Activated CD8-positive, alpha-beta memory T cell treated with anti-CD3 and anti-CD28 coated beads, Interleukin-2, amount 10 ng/mL, durations not matched to agents 7 days and 5 days (primary cell): ENCODE results near the gene SH3BP2. TPM values are rescaled to one million over a fixed set of nuclear protein-coding genes. Genes with fewer than 3 reads are reported as not detected.

Source experiments
- ATAC-seq: fragments of 150-1000 bp; cut with Tn5 transposase; one replicate; pipeline ENCODE4 v1.10.0; 2021; ENCODE audit warnings: moderate library complexity
- CTCF ChIA-PET: fragments of 350-600 bp; sonication (Branson Sonifier 250); formaldehyde crosslinking; loops from one replicate; lab custom pipeline; 2021; ENCODE audit warnings: antibody characterized with exemption; lab: Charles Lee
- DNase-seq: peaks from one replicate; pipeline ENCODE4 v3.0.0-alpha.2; 2020
- H3K27ac Mint-ChIP-seq: one replicate; pipeline ENCODE4 v1.8.0; 2021; ENCODE audit warnings: mild to moderate bottlenecking, mixed read lengths
- H3K27me3 Mint-ChIP-seq: one replicate; pipeline ENCODE4 v1.8.0; 2021; ENCODE audit warnings: mixed read lengths
- H3K36me3 Mint-ChIP-seq: one replicate; pipeline ENCODE4 v1.8.0; 2021; ENCODE audit warnings: mild to moderate bottlenecking, mixed read lengths
- H3K4me1 Mint-ChIP-seq: one replicate; pipeline ENCODE4 v1.8.0; 2021; ENCODE audit warnings: mixed read lengths
- H3K4me3 Mint-ChIP-seq: one replicate; pipeline ENCODE4 v1.8.0; 2021; ENCODE audit warnings: mild to moderate bottlenecking, moderate library complexity, mixed read lengths
- H3K9me3 Mint-ChIP-seq: one replicate; pipeline ENCODE4 v1.8.0; 2022; ENCODE audit warnings: low read depth, mixed read lengths
- total RNA-seq, 2 experiments: library from RNA; stranded (reverse); gene quantifications; one replicate each; pipeline ENCODE4 v1.2.3, GENCODE V29; 2021

SH3BP2 gene
- total RNA-seq, 2 experiments from 2014 or later: 88.0 to 105 TPM

DNA sequence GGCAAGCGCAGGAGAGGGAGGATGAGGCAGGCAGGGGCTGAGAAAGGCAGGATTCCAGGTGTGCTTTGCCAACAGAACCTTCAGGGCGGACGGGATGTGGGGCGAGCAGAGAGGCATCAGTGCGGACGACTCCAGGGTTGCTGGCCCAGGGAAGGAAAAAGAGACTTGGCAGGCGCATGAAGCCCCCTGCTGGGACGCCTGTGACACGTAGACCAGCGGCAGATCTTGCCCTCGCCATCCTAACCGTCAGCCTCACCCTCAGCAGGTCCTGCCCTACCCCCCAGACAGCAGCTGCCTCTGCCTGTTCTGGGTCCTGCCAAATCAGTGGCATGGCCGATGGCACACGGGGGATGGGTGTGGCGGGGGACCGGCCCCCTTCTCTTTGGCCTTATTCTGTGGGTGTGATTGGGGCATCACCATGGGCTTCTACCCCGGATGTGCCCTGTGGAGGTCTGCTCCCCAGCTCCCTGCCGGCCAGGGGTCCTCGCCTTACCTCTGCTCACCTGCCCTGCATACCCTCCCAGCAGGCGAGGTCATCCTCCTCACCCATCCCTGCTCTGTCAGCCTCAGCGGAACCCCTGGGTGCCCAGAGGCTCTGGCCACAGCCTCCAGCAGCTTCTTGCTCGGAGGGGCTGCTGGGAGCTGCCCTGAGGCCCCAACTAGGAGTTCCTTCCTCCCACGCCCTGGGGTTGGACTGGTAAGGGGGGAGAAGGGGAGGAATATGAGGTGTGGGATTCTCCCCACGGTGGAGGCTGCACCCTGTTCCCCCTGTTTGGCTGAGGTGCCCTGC is 2.9 kb upstream of the SH3BP2 start:
- H3K4me1 Mint-ChIP-seq: peaks cover 36% of the 10 kb centered on the region
- peaks cover 2% of the 10 kb centered on the region for H3K36me3 Mint-ChIP-seq
- no peak overlapping the region for H3K4me3 Mint-ChIP-seq
- ATAC-seq (no peak), DNase-seq (no peak)
- no peak overlapping the region for H3K27ac Mint-ChIP-seq
- no peaks in the 10 kb centered on the region for H3K9me3 Mint-ChIP-seq
- CTCF ChIA-PET: no interaction called here
- no peaks in the 10 kb centered on the region for H3K27me3 Mint-ChIP-seq

DNA sequence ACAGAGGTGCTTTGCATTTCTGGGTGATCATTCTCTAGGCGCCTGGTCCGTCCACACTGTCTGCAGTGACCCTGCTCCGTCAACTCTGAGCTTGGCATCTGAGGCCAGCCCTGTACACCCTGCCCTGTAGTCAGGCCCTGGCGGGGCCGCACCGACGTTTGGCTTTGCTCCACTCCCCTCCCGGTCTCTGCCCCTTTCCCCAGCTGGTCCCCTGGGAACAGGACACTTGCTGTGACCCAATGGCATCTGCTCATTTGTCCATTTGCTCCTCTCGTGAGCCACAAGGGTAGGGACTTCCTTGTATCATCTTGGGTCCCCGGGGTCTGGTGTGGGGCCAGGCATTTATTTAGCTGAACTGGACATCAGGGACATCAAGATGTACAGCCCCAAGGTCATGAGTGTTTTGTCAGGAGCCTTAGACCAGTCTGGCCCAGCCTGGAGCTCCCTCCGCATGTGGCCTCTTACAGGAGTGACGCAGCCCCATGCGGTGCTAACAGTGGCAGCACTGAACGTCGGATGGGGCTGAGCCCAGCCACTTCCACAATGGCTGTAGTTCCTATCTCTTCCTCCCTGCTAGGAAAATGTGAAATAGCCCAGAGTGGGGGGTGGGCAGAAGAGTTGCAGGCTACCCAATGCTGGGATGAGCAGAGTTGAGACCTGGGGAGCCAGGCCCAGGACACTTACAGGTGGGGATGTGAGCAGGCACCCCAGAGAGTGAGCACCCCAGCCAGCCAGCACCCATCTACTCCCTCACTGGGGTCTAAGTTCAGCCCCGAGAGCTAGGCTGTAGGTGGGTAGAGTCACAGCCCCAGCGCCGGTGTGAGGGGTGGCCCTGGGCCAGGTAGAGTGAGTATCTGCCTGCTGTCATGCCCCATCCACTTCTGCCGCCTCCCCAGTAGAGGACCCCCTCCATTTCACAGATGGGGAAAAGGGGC is 2.0 kb upstream of the SH3BP2 start:
- no peak for ATAC-seq
- no peak overlapping the region for H3K27ac Mint-ChIP-seq

DNA sequence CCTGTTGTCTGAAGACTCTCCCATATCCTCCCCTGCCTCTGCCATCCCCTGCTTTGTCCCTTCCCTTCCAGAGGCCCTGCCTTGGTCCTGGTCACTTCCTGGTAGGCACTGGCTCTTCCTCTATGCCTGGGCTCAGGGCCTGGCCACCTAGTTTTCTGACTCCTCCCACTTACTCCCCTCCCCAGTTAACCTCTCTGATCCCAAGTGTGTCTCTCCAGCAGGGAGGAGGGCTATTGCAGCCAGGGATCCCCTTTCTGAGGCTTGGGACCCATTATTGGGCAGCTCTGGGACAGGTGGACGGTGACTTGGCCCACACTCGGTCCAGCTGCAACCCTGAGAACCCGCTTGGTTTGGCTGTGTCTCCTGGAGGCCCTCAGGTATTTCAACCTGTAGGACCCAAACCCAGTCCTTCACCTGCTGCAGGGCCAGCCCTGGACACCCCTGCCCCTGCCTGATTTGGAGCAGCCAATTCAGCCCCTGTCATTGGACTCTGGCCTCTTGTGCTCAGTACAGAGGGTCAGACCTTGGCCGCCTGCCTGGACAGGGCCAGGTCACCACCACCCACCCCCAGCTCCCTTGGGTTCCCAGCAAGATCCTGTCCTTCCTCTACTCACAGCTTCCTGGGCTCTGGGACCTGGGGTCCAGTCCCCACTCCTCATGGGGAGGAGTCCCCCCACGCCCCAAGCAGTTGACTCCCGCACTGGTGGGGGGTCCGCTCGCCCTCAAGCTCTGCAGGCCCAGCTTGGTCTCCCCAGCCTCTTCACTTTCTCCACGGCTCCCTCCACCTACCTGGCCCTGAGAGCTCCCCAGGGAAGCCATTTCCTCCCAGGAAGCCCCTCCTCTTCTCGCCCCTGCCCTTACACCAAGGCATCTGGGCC is 1.1 kb upstream of the SH3BP2 start:
- Mint-ChIP-seq H3K36me3 (no peaks in the 10 kb centered on the region), H3K9me3 (no peaks in the 10 kb centered on the region), H3K27ac (no peak overlapping the region), H3K27me3 (no peaks in the 10 kb centered on the region), H3K4me1 (peaks cover 33% of the 10 kb centered on the region), H3K4me3 (no peak overlapping the region)
- no peak for DNase-seq
- no peak for ATAC-seq
- CTCF ChIA-PET: no interaction called here

More for the DNA sequence above, 2.0 kb upstream of the SH3BP2 start:
- no peaks in the 10 kb centered on the region for H3K9me3 Mint-ChIP-seq
- H3K4me3 Mint-ChIP-seq: no peak overlapping the region
- CTCF ChIA-PET: no interaction called here
- DNase-seq: peak; percentile 41
- peaks cover 37% of the 10 kb centered on the region for H3K4me1 Mint-ChIP-seq
- no peaks in the 10 kb centered on the region for H3K36me3 Mint-ChIP-seq
- H3K27me3 Mint-ChIP-seq: no peaks in the 10 kb centered on the region

DNA sequence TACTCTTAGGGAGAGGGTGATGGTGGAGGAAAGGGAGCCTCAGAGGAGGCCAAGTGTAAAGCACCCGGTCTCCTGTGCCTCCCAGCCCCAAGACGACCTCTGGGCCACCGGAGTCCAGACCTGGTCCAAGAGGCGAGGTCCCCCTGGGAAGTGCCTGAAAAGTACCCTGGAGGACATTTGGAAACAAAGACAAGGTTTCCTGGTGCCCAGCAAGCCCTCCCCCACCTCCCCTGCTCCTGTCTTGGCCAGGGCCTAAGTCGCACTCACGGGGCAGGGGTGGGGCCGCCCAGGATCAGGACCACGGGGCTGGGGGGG is 532 bp upstream of the SH3BP2 start:
- no peak overlapping the region for H3K27ac Mint-ChIP-seq
- peaks cover 31% of the 10 kb centered on the region for H3K4me1 Mint-ChIP-seq
- no peaks in the 10 kb centered on the region for H3K36me3 Mint-ChIP-seq
- ATAC-seq (no peak), DNase-seq (no peak)
- CTCF ChIA-PET: no interaction called here
- no peaks in the 10 kb centered on the region for H3K9me3 Mint-ChIP-seq
- no peak overlapping the region for H3K4me3 Mint-ChIP-seq
- no peaks in the 10 kb centered on the region for H3K27me3 Mint-ChIP-seq

DNA sequence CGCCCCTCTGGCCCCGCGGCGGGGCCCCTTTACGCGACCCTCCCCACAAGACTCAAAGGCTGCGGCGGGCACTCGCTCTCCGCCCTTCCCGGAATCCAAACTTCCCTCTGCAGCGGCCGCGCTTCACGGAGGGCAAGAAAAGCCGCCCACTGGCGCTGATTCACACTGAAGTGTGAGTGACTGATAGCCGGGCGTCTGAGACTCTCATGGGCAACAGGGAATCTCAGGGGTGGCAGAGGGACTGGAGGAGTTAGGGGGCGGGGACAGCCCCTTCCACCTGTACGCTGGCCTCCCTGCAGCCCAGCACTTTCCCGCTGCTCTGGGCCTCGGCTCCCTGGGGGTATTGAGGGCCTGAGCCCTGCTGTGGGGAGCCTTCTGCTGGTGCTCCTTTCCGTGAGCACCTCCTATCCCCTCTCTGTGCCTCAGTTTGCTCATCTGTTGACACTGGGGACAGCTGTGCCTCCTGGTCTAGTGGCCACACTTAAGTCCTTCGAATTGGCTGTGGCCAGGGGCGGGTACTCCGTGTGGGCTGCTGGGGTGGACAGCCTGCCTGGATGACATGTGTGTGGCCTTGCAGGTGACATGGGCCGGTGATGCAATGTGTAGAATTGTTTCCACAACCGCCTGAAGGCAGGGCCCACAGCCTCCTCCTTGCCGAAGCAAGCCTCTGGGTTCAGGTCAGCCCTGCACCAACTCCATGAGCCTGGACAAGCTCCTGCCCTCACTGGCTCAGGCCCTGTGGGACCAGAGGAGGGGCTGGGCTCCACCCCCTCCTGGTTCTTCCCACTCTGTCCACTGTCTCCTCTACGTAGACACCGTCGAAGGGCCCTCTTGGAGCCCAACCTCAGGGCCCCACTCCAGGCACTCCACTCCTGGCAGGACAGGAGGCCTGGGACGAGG is 951 bp downstream of the SH3BP2 start:
- H3K4me3 Mint-ChIP-seq: peak overlapping the region; percentile 65
- no peak overlapping the region for H3K27ac Mint-ChIP-seq
- no peaks in the 10 kb centered on the region for H3K9me3 Mint-ChIP-seq
- ATAC-seq: no peak
- DNase-seq: peak; percentile 47
- no peaks in the 10 kb centered on the region for H3K36me3 Mint-ChIP-seq
- H3K4me1 Mint-ChIP-seq: peaks cover 36% of the 10 kb centered on the region
- H3K27me3 Mint-ChIP-seq: no peaks in the 10 kb centered on the region
- CTCF ChIA-PET: no interaction called here

DNA sequence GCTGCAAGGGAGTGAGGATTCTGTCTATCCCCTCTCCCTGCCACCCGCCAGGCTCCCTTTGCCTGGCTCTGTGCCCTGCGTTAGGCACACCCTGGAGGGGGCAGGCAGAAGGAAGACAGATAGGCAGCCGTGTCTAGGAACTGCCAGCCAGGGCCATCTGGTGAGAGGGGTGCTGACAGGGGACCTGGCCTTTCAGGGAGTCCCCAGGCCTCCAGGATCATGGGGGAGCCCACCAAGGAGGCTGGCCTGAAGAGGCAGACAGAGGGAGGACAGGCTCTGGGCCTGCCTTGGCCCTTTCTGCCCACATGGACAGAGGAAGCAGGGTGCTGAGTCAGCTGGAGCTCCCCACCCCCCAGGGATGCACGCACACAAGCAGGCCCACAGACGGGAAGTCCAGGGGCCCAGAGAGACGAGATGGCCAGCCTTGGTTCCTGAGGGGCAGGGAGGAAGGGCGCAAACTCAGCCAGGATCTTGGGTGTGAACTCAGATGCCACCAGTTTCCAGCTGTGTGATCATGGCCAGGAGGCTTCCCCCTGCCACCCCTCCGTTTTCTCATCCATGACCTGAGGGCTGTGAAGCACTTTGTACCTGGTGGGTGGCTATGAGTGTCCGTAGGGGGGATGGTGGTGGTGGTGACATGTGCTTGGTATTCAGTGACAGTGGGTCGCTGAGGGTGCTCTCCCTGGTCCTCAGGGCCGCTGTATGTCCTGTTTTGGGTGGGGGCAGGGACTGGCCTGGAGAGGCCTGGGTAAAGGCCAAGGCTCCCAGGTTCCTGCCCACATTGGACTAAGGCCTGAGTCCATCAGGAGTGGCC is 1.8 kb downstream of the SH3BP2 start:
- Mint-ChIP-seq H3K27ac (no peak overlapping the region), H3K27me3 (no peaks in the 10 kb centered on the region), H3K9me3 (no peaks in the 10 kb centered on the region), H3K4me1 (peaks cover 38% of the 10 kb centered on the region), H3K4me3 (peak overlapping the region; percentile 65), H3K36me3 (no peaks in the 10 kb centered on the region)
- no peak for ATAC-seq
- no peak for DNase-seq
- CTCF ChIA-PET: no interaction called here

DNA sequence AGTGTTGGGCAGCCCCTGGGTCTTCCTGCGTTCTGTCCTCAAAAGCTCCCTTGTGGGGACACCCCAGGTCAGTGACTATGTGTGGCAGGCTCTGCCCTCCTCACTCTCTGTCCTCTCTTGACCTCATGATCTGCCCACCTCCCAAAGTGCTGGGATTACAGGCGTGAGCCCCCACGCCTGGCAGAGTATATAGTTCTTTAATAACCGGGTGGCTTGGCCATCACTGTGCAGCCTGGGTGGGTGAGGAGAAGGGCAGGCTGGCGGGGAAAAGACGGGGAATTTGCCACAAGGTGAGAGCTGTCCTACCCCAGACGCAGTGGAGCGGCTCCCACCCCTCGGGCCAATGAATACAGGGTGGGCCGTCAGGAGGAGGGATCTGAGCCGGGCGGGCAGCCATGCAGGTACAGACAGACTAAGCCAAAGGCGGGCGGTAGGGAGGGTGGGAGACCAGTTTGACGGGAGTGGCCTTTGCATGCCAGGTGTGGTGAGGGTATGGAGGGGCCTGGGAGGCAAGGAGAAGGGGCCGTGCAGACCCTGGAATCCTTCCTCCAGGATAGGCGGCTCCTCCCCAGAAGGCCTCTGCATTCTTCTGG is 2.5 kb downstream of the SH3BP2 start:
- CTCF ChIA-PET: no interaction called here
- H3K36me3 Mint-ChIP-seq: no peaks in the 10 kb centered on the region
- no peak overlapping the region for H3K27ac Mint-ChIP-seq
- DNase-seq (no peak), ATAC-seq (no peak)
- no peaks in the 10 kb centered on the region for H3K27me3 Mint-ChIP-seq
- peaks cover 43% of the 10 kb centered on the region for H3K4me1 Mint-ChIP-seq
- H3K4me3 Mint-ChIP-seq: no peak overlapping the region
- H3K9me3 Mint-ChIP-seq: no peaks in the 10 kb centered on the region

DNA sequence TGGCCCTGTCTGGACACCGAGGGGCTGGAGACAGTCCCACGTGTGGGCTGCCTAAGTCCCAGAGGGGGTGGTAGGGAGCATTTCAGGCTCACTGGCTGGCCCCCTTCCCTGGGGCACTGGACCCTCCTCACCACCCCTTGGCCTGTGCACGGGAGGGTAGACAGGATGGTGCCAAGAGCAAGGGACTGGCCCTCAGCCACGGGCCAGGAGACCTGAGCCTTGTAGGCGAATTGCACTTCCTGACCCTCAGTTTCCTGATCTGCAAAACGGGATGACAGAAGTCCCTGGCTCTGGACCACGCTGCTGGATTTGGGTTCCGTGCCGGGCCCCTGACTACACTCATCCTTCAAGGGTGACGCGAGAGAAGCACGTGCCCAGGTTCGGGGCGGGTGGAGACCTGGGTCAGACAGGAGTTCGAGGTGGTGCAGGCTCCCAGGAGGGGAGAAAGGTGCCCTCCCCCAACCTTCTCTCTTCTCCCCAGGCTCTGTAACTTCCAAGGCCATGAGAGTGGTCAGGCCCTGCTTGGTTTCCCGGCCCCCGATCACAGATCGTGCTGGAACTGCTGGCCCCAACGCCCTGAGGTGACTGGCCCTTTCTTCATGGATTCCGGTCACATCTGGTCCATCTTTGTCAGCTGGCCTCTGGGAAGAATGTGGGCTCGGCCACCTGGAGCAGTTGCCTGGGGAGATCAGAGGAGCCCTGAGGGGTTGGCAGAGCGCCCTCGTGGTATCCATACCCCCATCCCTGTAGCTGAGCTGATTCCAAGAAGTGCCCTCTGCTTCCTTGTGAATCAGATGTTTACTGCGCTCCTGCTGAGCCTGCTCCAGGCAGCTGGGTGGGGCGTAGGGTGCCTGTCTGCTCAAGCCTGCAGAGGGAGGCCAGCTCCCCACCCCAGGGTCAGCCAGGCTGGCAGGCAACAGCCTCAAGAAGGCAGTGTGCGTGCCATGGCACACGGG is 3.3 kb downstream of the SH3BP2 start:
- CTCF ChIA-PET: interaction anchor here (1.6 kb wide), 1 partner anchor 15 kb away, joined by 3 read pairs; no protein-coding TSS in a partner anchor
- H3K4me1 Mint-ChIP-seq: peaks cover 48% of the 10 kb centered on the region
- DNase-seq (no peak), ATAC-seq (no peak)
- H3K36me3 Mint-ChIP-seq: no peaks in the 10 kb centered on the region
- no peak overlapping the region for H3K4me3 Mint-ChIP-seq
- no peak overlapping the region for H3K27ac Mint-ChIP-seq
- no peaks in the 10 kb centered on the region for H3K27me3 Mint-ChIP-seq
- no peaks in the 10 kb centered on the region for H3K9me3 Mint-ChIP-seq

DNA sequence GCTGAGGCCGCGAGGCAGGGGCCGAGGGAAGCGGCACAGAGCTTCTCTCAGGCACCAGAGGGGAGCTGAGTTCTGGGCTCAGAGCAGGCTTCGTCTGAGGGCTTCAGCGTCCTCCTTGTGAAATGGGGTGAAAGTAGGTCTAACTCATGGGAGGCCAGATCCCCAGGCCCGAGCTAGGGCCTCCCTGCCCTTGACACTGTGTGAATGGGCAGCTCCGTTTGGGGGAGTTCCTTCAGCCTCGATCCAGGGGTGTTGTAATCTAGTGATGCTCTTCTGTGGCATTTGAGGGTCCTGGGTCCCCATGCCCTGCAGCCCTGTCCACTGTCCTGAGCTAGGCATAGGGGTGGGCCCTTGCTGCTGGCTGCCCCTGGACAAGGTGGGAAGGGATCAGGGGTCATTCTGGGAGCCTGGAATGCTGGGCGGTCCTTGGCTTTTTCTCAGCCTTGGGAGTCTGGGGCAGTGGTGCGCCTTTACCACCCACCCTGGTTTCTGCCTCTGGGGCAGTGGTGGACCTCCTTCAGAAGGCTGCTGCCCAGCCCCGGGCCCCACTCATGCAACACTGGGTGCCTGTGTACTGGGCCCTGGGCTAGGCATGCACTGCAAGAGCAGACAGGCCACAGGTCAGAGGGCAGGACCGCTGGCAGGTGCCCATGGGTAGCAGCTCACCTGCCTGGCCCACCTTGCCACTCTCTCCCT is 4.1 kb downstream of the SH3BP2 start:
- CTCF ChIA-PET: interaction anchor here (0.9 to 1.6 kb wide), 2 partner anchors 14 to 33 kb away, joined by 3 read pairs; no protein-coding TSS in a partner anchor
- H3K4me3 Mint-ChIP-seq: no peak overlapping the region
- peaks cover 53% of the 10 kb centered on the region for H3K4me1 Mint-ChIP-seq
- H3K27ac Mint-ChIP-seq: no peak overlapping the region
- no peaks in the 10 kb centered on the region for H3K9me3 Mint-ChIP-seq
- DNase-seq (no peak), ATAC-seq (no peak)
- H3K36me3 Mint-ChIP-seq: no peaks in the 10 kb centered on the region
- H3K27me3 Mint-ChIP-seq: no peaks in the 10 kb centered on the region

DNA sequence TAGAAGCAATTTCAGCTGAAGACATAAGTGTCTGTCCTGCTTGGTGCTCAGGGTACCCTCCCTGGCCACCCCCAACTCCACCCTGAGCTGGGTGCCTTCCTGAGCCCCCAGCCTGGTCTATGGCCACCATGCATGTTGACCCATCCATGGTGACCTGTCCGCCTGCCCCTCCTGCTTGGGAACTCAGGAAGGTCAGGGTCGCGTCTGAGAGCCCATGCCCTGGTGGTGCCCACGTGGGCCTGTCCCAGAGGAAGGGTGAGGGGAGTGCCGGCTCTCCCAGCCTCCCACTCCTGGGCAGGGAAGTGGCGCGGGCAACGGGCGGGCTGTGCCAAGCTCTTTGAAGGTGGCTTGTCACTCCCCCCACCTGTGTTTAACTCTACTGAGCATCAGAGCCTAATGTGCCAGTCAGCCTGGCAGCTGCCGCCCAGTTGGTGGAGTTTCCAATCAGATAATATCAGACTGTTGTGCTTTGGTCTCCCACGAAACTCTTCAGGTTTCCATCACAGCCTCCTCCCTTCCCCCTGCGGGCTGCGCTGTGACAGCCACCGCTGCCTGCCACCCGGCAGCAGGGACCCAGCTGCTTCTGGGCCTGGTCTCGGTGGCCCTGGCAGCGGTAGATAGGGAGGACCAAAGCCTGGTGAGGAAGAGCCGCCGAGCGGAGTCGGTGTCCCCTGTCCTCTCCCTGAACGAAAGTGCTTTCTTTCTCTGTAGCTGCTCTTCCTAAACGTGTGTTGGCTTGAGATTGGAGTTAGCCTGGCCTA is 4.8 kb downstream of the SH3BP2 start:
- DNase-seq: no peak
- peaks cover 53% of the 10 kb centered on the region for H3K4me1 Mint-ChIP-seq

More for the DNA sequence above, 4.8 kb downstream of the SH3BP2 start:
- ATAC-seq: peak; percentile 5
- Mint-ChIP-seq H3K27ac (peak overlapping the region; percentile 78), H3K9me3 (no peaks in the 10 kb centered on the region), H3K36me3 (no peaks in the 10 kb centered on the region), H3K4me3 (no peak overlapping the region), H3K27me3 (no peaks in the 10 kb centered on the region)
- CTCF ChIA-PET: interaction anchor here (0.9 to 1.6 kb wide), 4 partner anchors 12 to 34 kb away, joined by 3 read pairs; no protein-coding TSS in a partner anchor
